Heart left ventricle (tissue), 16 donors: ENCODE results near the gene PPP2R3A. TPM values are rescaled to one million over a fixed set of nuclear protein-coding genes. Genes with fewer than 3 reads are reported as not detected.

Experiments
- ATAC-seq, 4 donors: fragments of 200-7000 bp; cut with Tn5 transposase; one replicate each; pipeline ENCODE4 v1.9.1; 2020 to 2022; ENCODE audit warnings: moderate library complexity in 4 of 4, mild to moderate bottlenecking in 3 of 4, moderate number of reproducible peaks in 1 of 4
- DNase-seq, 5 donors: peaks; one replicate each; pipeline ENCODE4 v3.0.0-alpha.2; 2020
- H3K27ac ChIP-seq, 12 donors: fragments of 200-600 bp; sonication (generic) in 4 of 12; one replicate each; pipeline versions ENCODE4 v1.5.0 to v1.8.0; 2016 to 2022; ENCODE audit warnings: mild to moderate bottlenecking in 2 of 12
- H3K27me3 ChIP-seq, 9 donors: fragments of 200-600 bp; sonication (generic) in 2 of 9; one replicate each; pipeline versions ENCODE4 v1.5.1 to v1.8.0; 2016 to 2022; ENCODE audit warnings: mild to moderate bottlenecking in 3 of 9
- H3K36me3 ChIP-seq, 9 donors: fragments of 200-600 bp; sonication (generic) in 2 of 9; one replicate each; pipeline versions ENCODE4 v1.5.0 to v1.8.0; 2018 to 2022; ENCODE audit warnings: mild to moderate bottlenecking in 2 of 9
- H3K4me1 ChIP-seq, 12 donors: fragments of 200-600 bp; sonication (generic) in 4 of 12; one replicate each; pipeline versions ENCODE4 v1.5.0 to v1.8.0; 2016 to 2022; ENCODE audit warnings: mild to moderate bottlenecking in 3 of 12
- H3K4me3 ChIP-seq, 12 donors: fragments of 200-600 bp; sonication (generic) in 4 of 12; one replicate each; pipeline versions ENCODE4 v1.5.0 to v1.8.0; 2017 to 2022; ENCODE audit warnings: mild to moderate bottlenecking in 9 of 12, moderate library complexity in 4 of 12
- H3K9me3 ChIP-seq, 12 donors: fragments of 200-600 bp; sonication (generic) in 4 of 12; one replicate each; pipeline versions ENCODE4 v1.5.0 to v1.8.0; 2016 to 2022; ENCODE audit warnings: mild to moderate bottlenecking in 1 of 12
- CTCF ChIP-seq, 12 donors: fragments of 200-600 bp; sonication (generic) in 4 of 12; IDR thresholded peaks; one replicate each; pipeline versions ENCODE4 v1.5.0 to v1.8.0; 2018 to 2022; ENCODE audit warnings: antibody characterized with exemption in 12 of 12, mild to moderate bottlenecking in 5 of 12
- POLR2A ChIP-seq, 2 donors: fragments of 450-650 bp; IDR thresholded peaks; one replicate each; pipeline ENCODE4 v1.6.1; 2017; ENCODE audit warnings: antibody characterized with exemption in 2 of 2, mild to moderate bottlenecking in 2 of 2, moderate library complexity in 2 of 2
- WGBS, 4 donors: extraction: QIAGEN DNeasy Blood & Tissue Kit in 2 of 4; methylation state at CpG; one replicate each; pipeline versions ENCODE4 v1.1.5 to v1.1.7; 2013 to 2018; 5-methylcytosine and 5-hydroxymethylcytosine counted together
- intact Hi-C, 10 donors: fragments of 100-400 bp; cut with DNase I; formaldehyde crosslinking; loops; one replicate each; pipeline versions ENCODE4 v1.11.1 to v1.14.2; 2022
- polyA plus RNA-seq, 2 donors: library from polyadenylated mRNA; stranded (reverse); fragments of 200-250 nt; gene quantifications; one replicate each; pipeline ENCODE4 v1.2.3, GENCODE V29; 2013
- total RNA-seq, 9 donors: library from RNA; depleted of rRNA in 2 of 9; stranded (reverse); fragments of >200 nt in 2 of 9; fragmentation: NEBNext Ultra II Directional in 3 of 9; extraction: Animal tissue kit (Norgen Biotek cat#: 25700) in 3 of 9; gene quantifications; one replicate each; pipeline versions ENCODE4 v1.1.0 to v1.2.4, GENCODE V29; 2016 to 2023
- donor health status: ischemic (EF 13 %, LVEDD 7.1; RV severe dilation, severe dysfunction).
- donor health status: healthy with polysubstance abuse.
- donor health status: DM: no; HTN: yes; CAD: no.
- donor health status: DM: no; HTN: no; CAD: no.
- donor health status: ischemic (EF 25% LVEDD 6.9; RV normal size, moderate dysfunction).
- donor health status: ischemic (EF 25% LVEDD 5.7; RV mildly dilated, moderate dysfunction).
- donor health status: healthy.
- donor health status: DM: yes; HTN: yes; CAD: no.
- donor health status: ischemic (EF 35%, LVEDD 5.7; RV mildly dilated, moderate dysfunction).
- donor health status: nonischemic (EF 11% LVEDD 7.7; RV severe dilation, severe dysfunction).
- donor health status: DM: yes; HTN: yes; CAD: no.
- donor health status: PGD.
- donor health status: ischemic (EF 29% LVEDD 5.4; RV normal size, mild dysfunction).
- donor health status: nonischemic (EF 23%, LVEDD 6.1; RV moderate dilation, normal function).

The PPP2R3A gene
- total and polyA plus RNA-seq, 11 donors = 10.4 to 136 (median 92.4) TPM

GRCh38 chr3:136093771-136094170 is 128.2 kb downstream of the PPP2R3A start:
- peaks cover 0 to 80% (median 20%) of the 10 kb centered on the region in 9 donors for H3K36me3 ChIP-seq
- H3K27ac ChIP-seq = no peak overlapping the region
- H3K9me3 ChIP-seq = peaks cover 0 to 6% (median 0%) of the 10 kb centered on the region in 12 donors
- TF ChIP-seq POLR2A (IDR thresholded peaks at IDR 0.05) (no peak), CTCF (IDR thresholded peaks at IDR 0.05) (no peak)
- no peak overlapping the region for H3K4me3 ChIP-seq
- no peaks in the 10 kb centered on the region for H3K27me3 ChIP-seq
- no peak for DNase-seq
- intact Hi-C loops = no loop called here
- no peak for ATAC-seq
- WGBS, 4 donors = 77 to 88% (median 84%) methylated on average over 4 of the region's 4 CpGs
- no peaks in the 10 kb centered on the region for H3K4me1 ChIP-seq

GRCh38 chr3:136105044-136105443 is 139.5 kb downstream of the PPP2R3A start:
- no peak for TF ChIP-seq POLR2A (IDR thresholded peaks at IDR 0.05)
- TF ChIP-seq CTCF (IDR thresholded peaks at IDR 0.05) = no peak
- no peak overlapping the region for H3K4me3 ChIP-seq
- no peak overlapping the region for H3K27ac ChIP-seq
- no peaks in the 10 kb centered on the region for H3K4me1 ChIP-seq
- 81 to 91% (median 88%) methylated on average over 4 of the region's 4 CpGs for WGBS, 4 donors
- peaks cover 0 to 92% (median 45%) of the 10 kb centered on the region in 9 donors for H3K36me3 ChIP-seq
- no peaks in the 10 kb centered on the region for H3K27me3 ChIP-seq
- DNase-seq (no peak), ATAC-seq (no peak)
- H3K9me3 ChIP-seq = no peaks in the 10 kb centered on the region
- intact Hi-C loops = no loop called here

DNA sequence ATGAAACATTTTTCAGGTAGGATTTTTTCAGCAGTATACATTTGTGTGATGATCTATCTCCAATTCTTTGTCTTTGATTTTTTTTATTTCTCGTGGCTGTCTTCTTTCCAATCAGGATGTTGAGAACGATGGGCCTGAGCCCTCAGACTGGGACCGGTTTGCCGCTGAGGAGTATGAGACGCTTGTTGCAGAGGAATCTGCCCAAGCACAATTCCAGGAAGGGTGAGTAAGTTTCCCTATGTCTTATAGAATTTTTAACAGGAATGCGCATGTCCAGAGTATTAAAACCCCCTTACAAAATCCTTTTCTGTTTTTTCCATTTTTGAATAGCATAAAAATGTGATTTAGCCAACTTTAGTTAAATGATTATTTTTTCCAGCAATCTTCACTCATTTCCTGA is 140.6 kb downstream of the PPP2R3A start:
- intact Hi-C loops = no loop called here
- Histone ChIP-seq H3K36me3 (peaks cover 0 to 97% (median 45%) of the 10 kb centered on the region in 9 donors), H3K9me3 (no peaks in the 10 kb centered on the region), H3K4me3 (no peak overlapping the region), H3K27me3 (no peaks in the 10 kb centered on the region), H3K4me1 (no peaks in the 10 kb centered on the region), H3K27ac (no peak overlapping the region)
- ATAC-seq (no peak), DNase-seq (no peak)
- 74 to 82% (median 80%) methylated on average over 6 of the region's 6 CpGs for WGBS, 4 donors
- TF ChIP-seq POLR2A (IDR thresholded peaks at IDR 0.05) = no peak
- no peak for TF ChIP-seq CTCF (IDR thresholded peaks at IDR 0.05)

DNA sequence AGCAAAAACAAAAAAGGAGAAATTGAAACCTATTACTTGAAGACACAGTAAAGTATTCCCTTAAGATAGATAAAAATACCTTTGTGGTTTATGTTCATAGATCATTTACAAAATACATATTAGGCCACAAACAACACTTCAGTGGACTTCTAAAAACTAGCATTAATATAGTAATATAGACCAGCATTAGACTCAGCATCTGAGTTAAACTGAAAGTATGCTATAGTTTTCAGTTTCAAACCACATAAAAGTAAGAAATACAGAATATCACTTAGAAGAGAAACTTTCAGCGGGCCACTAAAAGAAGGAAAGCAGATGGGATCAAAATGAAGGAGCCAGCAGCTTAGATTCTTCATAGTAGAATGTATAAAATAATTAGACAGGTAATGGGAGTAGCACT is 144.0 kb downstream of the PPP2R3A start:
- H3K27me3 ChIP-seq = no peaks in the 10 kb centered on the region
- no peak overlapping the region for H3K27ac ChIP-seq
- no peaks in the 10 kb centered on the region for H3K4me1 ChIP-seq
- intact Hi-C loops = no loop called here
- 82 to 100% (median 94%) methylated on average over 1 of the region's 1 CpG for WGBS, 4 donors
- H3K36me3 ChIP-seq = peaks cover 0 to 92% (median 42%) of the 10 kb centered on the region in 9 donors
- H3K4me3 ChIP-seq = no peak overlapping the region
- no peak for ATAC-seq
- TF ChIP-seq POLR2A (IDR thresholded peaks at IDR 0.05) = no peak
- no peak for TF ChIP-seq CTCF (IDR thresholded peaks at IDR 0.05)
- DNase-seq = no peak
- no peaks in the 10 kb centered on the region for H3K9me3 ChIP-seq
